KOPT-K1 (cell line): ENCODE measurements around the gene NEURL1B.

Experiments
- H3K27ac ChIP-seq: fragments of 200-600 bp; sonication (generic); 2 replicates; pipeline ENCODE4 v1.5.1; 2016; ENCODE audit warnings: antibody characterized with exemption, mild to moderate bottlenecking, low read depth, low read length; ENCODE audit not compliant: poor library complexity, severe bottlenecking
- H3K36me3 ChIP-seq: fragments of 200-600 bp; sonication (generic); 2 replicates; pipeline ENCODE4 v1.5.1; 2017; ENCODE audit warnings: antibody characterized with exemption, mild to moderate bottlenecking, low read length, moderate library complexity; ENCODE audit not compliant: insufficient read depth
- H3K9me3 ChIP-seq: fragments of 200-600 bp; sonication (generic); 2 replicates; pipeline ENCODE4 v1.5.1; 2017; ENCODE audit warnings: antibody characterized with exemption, low read length, mild to moderate bottlenecking; ENCODE audit not compliant: insufficient read depth, poor library complexity, severe bottlenecking

NEURL1B gene

DNA sequence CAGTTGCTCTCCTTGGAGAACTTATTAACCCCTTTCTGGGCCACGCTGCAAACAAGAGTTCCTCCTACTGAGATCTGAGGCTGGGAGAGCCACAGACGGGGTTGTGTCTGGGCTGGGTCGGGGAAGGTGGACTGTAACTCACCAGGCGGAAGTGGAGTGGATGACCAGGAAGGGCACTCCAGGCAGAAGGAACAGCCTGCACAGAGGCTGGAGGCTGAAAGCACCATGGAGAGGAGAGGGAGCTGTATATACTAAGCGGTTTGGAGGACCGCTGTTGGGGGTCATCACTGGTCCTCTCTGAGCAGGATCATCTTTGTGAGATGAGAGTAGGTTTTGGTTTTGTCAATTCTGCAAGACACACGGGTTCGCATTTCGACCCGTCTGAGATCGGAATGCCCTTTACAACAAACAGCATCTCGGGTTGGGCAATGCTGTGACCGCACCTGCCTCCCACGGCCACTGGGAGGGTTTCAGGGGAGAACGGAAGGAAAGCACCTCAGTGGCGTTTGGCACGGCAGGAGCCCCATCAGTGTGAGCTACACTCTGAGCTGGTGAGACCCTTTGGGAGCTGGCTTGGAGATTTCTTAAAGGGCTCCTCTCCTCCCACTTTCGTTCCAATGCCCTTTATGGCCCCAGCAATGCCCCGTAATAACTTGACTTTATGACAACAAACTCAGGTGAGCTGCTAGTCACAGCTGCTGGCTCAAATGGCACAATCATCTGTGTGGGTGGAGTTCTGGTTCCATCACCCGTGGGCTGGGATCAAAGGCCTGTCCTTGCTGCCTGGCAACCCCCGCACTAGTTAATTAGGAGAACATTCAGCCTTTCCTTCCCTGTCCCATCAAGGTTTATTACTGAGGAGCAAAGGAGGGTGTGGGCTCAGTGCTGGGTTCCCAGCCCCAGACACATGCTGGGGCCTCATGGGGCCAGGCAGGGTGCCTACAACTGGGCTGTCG, 18.7 kb upstream of the NEURL1B start:
- no peaks in the 10 kb centered on the region for H3K36me3 ChIP-seq
- no peak overlapping the region for H3K27ac ChIP-seq
- H3K9me3 ChIP-seq = no peaks in the 10 kb centered on the region

DNA sequence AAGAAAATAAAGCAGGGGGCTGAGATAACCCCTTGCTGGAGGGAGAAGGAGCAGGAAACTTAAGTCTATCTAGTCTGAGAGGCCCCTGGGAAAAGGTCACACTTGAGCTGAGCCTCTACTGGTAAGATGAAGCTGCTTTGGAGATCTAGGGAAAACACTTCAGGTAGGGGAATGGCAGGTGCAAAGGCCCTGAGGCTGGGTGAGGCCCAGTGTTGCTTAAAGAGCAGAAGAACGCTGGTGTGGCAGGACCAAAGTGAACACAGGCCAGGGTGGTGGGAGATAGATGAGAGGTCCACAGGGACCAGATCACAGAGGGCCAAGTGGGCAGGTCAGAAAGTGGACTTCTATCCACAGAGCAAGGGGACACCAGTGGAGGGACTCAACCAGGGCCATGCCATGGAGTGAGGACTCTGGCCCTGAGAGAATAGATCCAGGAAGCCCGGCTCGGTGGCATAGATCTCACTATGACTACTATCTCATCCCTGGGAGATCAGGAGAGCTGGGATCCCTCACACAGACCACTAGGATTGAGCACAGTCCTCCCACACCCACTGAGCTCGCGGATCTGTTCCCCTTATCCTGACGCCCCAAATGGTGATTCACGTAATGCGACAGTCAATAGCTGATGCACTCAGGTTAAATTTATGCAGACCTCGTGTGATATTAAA, 17.6 kb upstream of the NEURL1B start:
- H3K27ac ChIP-seq = no peak overlapping the region

DNA sequence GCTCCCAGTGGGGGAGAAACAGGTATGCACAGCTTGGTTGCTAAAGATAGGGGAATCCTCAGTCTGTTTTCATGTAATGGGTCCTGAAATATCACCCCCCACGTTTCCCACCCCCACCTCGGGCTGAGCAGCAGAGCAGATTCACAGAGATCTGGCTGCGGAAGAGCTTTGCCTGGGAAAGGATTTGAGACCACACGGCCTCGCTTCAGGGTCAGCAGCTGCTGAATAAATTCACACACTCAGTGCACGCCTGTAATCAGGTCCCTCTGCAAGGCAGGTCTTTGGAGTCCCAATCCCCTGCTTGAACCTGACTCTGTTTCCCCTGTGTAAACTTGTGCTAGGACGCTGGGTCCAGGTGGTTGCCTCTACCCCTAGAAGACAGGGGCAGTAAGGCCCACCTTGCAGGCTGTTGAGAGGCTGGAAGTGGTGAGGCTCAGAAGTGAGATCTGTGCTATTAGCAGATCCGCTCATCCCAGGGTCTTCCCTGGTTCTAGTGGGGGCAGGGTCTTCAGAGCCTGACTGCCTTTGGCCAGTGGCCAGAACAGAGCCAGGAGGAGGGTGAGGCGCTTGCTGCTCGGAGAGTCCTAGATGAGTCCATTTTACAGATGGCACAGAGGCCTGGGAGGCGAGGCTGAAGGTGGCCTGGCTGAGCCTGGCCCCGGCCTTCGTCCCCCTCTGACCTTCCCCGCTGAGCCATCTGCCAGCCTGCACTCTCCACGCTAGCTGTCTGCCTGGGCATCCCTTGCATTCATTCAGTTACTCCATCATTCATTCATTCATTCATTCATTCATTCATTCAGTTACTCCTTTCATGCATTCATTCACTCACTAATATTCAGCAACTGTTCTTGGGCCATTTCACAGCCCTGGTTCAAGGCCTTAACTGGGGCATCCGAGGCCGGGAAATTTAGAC, 16.7 kb upstream of the NEURL1B start:
- H3K27ac ChIP-seq = no peak overlapping the region
- no peaks in the 10 kb centered on the region for H3K36me3 ChIP-seq
- no peaks in the 10 kb centered on the region for H3K9me3 ChIP-seq

More for the DNA sequence above, 17.6 kb upstream of the NEURL1B start:
- no peaks in the 10 kb centered on the region for H3K36me3 ChIP-seq
- H3K9me3 ChIP-seq = no peaks in the 10 kb centered on the region

DNA sequence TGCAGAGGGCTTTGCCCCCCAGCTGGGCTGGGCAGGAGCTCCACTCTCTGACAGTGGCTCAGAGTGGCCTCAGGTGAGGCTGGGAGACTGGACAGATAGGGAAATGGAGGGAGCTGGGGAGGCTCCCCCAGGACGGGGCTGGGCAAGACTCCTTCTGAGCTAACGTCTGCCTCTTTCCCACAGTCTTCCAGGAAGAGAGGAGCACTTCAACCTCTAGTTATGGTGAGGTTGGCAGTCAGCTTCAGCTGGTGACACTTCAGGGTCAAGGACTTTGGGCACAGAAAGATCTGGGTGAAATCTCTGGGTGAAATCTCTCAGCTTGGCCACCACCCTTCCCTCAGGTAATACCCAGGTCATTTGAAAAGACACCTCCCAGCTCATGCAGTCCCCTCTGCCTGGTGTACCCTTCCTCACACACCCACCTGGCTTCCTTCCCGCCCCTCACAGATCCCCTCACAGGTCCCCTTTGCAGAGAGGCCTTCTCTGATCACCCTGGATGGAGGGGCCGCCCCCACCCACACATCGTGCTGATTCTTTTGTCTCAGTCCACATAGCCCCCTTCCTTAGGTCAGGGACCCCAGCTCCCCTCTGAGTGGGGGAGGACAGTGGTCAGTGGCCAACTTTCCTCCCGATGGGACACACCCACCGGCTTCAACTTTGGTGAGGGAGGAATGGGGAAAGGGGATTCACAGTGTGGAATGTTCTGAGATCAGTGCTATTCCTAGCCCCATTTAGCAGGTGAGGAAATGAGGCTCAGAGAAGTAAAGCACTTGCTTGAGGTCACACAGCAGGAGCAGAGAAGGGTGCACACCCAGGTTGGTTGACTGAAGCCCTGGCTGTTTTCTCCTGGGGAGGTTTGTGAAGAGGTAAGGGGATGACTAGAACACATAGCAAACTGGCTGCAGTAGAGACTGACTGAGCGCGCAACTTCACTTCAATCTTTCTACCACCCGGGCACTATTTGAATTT, 15.8 kb upstream of the NEURL1B start:
- no peaks in the 10 kb centered on the region for H3K36me3 ChIP-seq
- no peaks in the 10 kb centered on the region for H3K9me3 ChIP-seq
- no peak overlapping the region for H3K27ac ChIP-seq

DNA sequence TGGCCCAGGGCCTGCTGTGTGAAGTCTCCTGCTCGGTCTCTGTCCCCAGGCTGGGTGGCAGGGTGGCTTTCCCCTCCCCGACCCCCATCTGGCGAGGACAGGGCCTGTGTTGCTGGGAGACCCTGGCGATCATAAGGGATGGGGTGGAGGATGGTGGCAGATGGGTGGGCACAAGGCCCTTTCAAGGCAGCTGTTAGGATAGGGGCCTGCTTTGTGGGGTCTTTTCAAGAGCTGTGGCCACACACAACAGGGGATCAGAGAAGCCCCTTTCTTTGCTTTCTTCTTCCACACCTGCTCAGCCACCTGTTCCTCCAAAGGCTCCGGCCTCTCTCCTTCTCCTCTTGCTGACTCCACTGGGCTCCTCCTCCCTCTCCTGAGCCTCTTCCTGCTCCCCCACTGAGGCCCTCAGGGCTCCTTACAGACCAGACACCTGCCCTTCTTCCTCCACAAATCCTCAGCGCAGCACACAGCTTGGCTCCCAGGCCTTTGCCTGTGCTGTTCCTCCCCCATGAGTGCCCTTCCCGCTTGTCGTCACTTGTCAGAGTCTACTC, 15.0 kb upstream of the NEURL1B start:
- no peak overlapping the region for H3K27ac ChIP-seq
- H3K9me3 ChIP-seq = no peaks in the 10 kb centered on the region
- no peaks in the 10 kb centered on the region for H3K36me3 ChIP-seq

DNA sequence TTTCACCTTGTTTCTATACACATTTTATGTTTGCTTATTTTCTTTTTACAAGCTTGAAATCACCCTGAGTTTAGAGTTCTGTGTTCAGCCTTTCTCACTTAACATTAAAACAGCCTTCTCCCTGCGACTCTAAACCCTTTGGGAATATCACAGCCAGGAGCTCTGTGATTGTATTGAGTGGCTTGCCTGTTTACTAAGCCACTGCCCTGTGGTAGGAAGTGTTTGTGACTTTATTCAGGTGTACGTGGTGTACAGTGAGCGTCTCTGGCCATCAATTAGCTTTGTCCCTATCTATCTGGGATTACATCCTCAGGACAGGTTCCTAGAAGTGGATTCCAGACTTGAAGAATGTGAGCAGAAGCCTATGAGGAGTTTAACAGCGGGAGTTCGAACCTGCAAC, 11.0 kb upstream of the NEURL1B start:
- H3K27ac ChIP-seq = no peak overlapping the region
- H3K36me3 ChIP-seq = no peaks in the 10 kb centered on the region
- no peaks in the 10 kb centered on the region for H3K9me3 ChIP-seq

DNA sequence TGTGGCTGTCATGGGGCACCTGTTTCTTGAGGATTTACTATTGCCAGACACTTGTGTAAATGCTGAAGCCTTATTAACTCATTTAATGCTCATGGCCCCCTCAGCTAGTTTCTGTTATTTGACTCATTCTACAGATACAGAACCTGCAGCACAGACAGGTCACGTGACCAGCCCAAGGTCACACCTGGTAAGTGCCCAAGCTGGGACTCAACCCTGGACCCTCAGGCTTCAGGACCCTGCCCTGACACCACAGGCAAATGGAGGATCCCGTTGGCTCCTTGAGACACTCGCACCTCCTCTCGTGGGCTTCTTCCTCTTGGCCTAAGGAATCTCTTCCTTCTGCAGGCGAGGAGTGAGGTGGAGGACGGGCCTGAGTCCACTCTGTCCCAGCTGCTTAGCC, 10.6 kb upstream of the NEURL1B start:
- H3K27ac ChIP-seq = no peak overlapping the region
- no peaks in the 10 kb centered on the region for H3K9me3 ChIP-seq
- no peaks in the 10 kb centered on the region for H3K36me3 ChIP-seq

DNA sequence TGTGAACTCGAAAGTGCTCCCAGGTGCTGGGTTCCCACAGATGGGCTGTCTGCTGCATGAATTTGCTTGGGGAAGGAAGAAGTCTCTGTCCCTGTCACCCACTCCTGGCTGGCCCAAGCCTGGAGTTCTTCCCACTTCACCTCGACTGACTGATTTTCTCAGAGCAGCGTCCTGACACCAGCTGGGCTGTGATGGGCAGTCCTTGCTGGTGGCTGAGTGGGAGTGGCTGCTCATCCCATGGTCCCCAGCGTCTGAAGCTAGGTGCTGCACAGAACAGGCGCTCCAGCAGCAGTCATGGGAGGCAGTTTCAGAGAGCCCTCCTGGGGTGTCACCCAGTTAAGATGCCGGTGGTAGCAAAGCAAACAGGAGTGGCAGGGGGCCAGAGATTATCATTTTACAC, 10.1 kb upstream of the NEURL1B start:
- Histone ChIP-seq H3K36me3 (no peaks in the 10 kb centered on the region), H3K9me3 (no peaks in the 10 kb centered on the region), H3K27ac (no peak overlapping the region)

DNA sequence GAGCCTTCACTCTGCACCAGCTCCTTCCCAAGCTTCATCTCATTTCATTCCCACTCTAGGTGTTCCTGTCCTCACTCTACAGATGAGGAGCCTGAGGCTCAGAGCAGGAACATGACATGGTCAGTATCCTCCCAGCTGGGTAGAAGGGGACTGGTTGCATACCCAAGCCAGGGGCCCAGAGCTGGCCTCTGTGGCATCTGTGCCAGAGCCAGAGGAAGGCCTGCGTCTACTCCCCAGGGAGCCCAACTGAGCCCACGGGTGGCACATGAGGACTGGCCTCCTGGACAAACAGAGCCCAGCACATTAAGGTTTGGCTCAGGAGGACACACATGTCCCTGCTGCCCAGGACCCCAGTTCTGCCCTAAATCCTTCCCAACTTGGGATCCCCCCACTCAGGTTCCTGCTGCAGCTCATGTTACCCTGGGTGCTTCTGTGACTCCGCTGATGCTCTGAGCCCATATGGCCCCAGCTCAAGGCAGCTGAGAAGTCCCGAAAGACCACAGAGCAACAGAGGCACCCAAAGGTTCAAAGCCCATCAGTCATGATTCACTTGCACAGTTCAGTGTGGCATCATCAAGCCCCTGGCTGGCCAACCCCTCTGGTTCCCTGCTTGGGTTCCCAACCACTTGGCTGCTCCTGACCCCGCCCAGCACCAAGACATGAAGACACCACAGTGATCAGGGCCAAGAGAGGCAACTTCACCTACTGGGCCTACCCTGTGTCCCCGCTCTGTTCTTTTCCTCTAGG, 8.5 kb upstream of the NEURL1B start:
- H3K36me3 ChIP-seq = no peaks in the 10 kb centered on the region
- H3K27ac ChIP-seq = no peak overlapping the region
- H3K9me3 ChIP-seq = no peaks in the 10 kb centered on the region

DNA sequence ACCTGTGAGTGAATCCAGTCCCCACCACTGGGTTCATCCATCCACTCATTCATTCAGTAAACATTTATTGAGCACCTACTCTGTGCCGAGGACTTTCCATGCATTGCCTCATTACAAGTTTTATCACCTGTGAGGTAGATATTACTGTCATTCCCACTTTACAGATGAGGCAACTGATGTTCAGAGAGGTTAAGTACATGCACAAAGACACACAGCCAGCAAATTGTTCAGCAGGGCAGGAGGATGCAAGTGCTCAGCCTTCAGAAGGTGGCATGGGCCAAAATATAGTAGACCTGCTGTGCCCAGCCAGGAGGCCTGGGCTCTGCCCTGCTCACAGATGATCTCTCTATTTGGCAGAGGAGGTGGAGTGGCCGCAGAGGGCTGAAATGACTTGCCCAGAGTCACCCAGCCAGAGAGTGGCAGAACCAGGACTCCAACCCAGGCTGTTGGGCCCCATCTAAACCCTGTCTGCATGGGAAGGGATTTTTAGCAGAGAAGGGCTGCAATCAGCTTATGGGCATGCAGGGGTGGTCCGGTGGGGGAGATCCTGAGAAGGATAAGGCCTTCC, 7.6 kb upstream of the NEURL1B start:
- Histone ChIP-seq H3K27ac (no peak overlapping the region), H3K36me3 (no peaks in the 10 kb centered on the region), H3K9me3 (no peaks in the 10 kb centered on the region)

DNA sequence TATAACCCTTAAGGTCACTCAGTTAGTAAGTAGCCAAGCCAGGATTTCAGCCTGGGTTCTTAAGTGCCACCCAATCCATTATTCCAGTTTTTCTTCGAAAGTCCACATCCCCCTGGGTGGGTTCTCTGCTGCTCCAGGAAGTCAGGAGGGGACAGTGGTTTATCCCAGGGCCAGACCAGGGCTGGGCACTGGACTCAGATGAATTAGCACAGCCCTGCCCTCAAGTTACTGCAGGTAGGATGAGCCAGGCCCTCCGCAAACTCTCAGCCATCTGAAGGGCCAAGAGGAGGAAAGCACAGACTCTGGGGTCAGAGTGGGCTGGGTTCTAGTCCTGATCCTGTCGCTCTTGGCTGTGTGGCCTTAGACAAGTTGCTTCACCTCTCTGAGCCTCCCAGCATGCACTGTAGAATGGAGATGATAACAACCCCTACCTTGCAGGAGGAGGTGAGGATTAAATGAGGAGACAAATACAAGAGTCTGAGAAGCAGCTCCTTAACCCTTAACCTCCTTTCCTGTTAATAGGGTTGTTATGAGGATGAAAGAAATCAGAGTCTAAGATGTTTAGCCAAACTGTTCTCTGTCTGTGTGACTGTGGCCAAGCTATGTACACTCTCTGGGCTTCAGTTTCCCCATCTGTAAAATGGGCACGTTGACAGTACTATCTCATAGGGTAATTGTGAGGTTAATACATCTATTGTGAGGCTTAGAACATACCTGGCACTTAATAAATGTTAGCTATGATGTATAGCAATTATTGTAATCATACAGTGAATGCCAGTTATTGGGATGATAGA, 6.8 kb upstream of the NEURL1B start:
- H3K27ac ChIP-seq = no peak overlapping the region
- no peaks in the 10 kb centered on the region for H3K36me3 ChIP-seq

DNA sequence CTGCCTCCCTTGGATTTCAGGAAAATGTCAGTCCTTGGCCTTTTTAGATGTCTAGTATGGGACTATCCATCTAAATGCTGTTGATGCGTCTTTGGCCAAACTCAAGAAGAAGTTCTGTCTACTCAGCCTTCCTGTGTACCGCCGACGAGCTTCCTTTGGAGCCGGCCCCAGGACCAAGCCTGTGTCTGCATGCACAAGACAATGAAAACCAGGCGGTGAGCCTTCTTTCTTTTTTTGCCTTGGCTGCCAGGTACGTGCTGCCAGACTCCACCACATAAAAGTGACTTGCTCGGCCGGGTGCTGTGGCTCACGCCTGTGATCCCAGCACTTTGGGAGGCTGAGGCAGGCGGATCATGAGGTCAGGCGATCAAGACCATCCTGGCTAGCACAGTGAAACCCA, 6.0 kb upstream of the NEURL1B start:
- Histone ChIP-seq H3K36me3 (no peaks in the 10 kb centered on the region), H3K9me3 (no peaks in the 10 kb centered on the region), H3K27ac (no peak overlapping the region)

More for the DNA sequence above, 6.8 kb upstream of the NEURL1B start:
- no peaks in the 10 kb centered on the region for H3K9me3 ChIP-seq
